Type B pancreatic cell (in vitro differentiated cells): ENCODE data around the gene PITPNB. TPM values are rescaled to one million over a fixed set of nuclear protein-coding genes. Genes with fewer than 3 reads are reported as not detected.

Experiments used
- DNase-seq: peaks from one replicate; pipeline ENCODE4 v3.0.0; 2021; ENCODE audit warnings: mixed read lengths; ENCODE audit not compliant: unreplicated experiment; ENCODE audit errors: extremely low spot score
- H3K27ac Mint-ChIP-seq: 2 replicates; pipeline ENCODE4 v1.8.0; 2021; ENCODE audit warnings: mild to moderate bottlenecking, mixed read lengths
- H3K27me3 Mint-ChIP-seq: 2 replicates; pipeline ENCODE4 v1.8.0; 2021; ENCODE audit warnings: mixed read lengths
- H3K36me3 Mint-ChIP-seq: 2 replicates; pipeline ENCODE4 v1.8.0; 2021; ENCODE audit warnings: mixed read lengths
- H3K4me1 Mint-ChIP-seq: one replicate; pipeline ENCODE4 v1.8.0; 2021; ENCODE audit warnings: mixed read lengths; ENCODE audit not compliant: unreplicated experiment
- H3K4me3 Mint-ChIP-seq: 2 replicates; pipeline ENCODE4 v1.8.0; 2021; ENCODE audit warnings: mild to moderate bottlenecking, mixed read lengths
- H3K9me3 Mint-ChIP-seq: 2 replicates; pipeline ENCODE4 v1.8.0; 2021; ENCODE audit warnings: mixed read lengths
- CTCF ChIP-seq: fragments of 200-600 bp; sonication (generic); conservative IDR thresholded peaks from 2 replicates; pipeline ENCODE4 v1.5.0; 2021; ENCODE audit warnings: antibody characterized with exemption, mild to moderate bottlenecking
- total RNA-seq: library from RNA; stranded (reverse); gene quantifications from 2 replicates; pipeline ENCODE4 v1.2.1, GENCODE V29; 2021; ENCODE audit warnings: low replicate concordance

PITPNB gene
- total RNA-seq, 1 donor from 2014 or later = 73.2 TPM

GRCh38 chr22:27845644-27846043 is 73.4 kb downstream of the PITPNB start:
- Mint-ChIP-seq H3K4me3 (peak overlapping the region; percentile 9), H3K9me3 (no peaks in the 10 kb centered on the region), H3K36me3 (peaks cover 18% of the 10 kb centered on the region), H3K27ac (peak overlapping the region; percentile 21), H3K4me1 (peaks cover 70% of the 10 kb centered on the region), H3K27me3 (no peaks in the 10 kb centered on the region)
- no peak for DNase-seq
- TF ChIP-seq CTCF = no peak

- peak overlapping the region; percentile 21 for H3K27ac Mint-ChIP-seq
Observed at GRCh38 chr22:27844656-27845591, 74.1 kb downstream of the PITPNB start.

GRCh38 chr22:27844256-27844655 is 74.8 kb downstream of the PITPNB start:
- no peak for DNase-seq
- H3K27ac Mint-ChIP-seq = no peak overlapping the region
- peaks cover 64% of the 10 kb centered on the region for H3K4me1 Mint-ChIP-seq
- no peak overlapping the region for H3K4me3 Mint-ChIP-seq
- no peaks in the 10 kb centered on the region for H3K27me3 Mint-ChIP-seq
- H3K9me3 Mint-ChIP-seq = no peaks in the 10 kb centered on the region
- no peak for TF ChIP-seq CTCF
- peaks cover 15% of the 10 kb centered on the region for H3K36me3 Mint-ChIP-seq

More at GRCh38 chr22:27844656-27845591, 74.1 kb downstream of the PITPNB start:
- DNase-seq = no peak
- no peaks in the 10 kb centered on the region for H3K9me3 Mint-ChIP-seq
- TF ChIP-seq CTCF = no peak
- H3K4me1 Mint-ChIP-seq = peaks cover 64% of the 10 kb centered on the region
- no peaks in the 10 kb centered on the region for H3K27me3 Mint-ChIP-seq
- peaks cover 18% of the 10 kb centered on the region for H3K36me3 Mint-ChIP-seq
- peak overlapping the region; percentile 9 for H3K4me3 Mint-ChIP-seq

GRCh38 chr22:27843441-27843840 is 75.6 kb downstream of the PITPNB start:
- DNase-seq = peak; percentile 62
- Mint-ChIP-seq H3K4me3 (no peak overlapping the region), H3K4me1 (peaks cover 62% of the 10 kb centered on the region), H3K36me3 (peaks cover 11% of the 10 kb centered on the region), H3K9me3 (no peaks in the 10 kb centered on the region), H3K27ac (no peak overlapping the region), H3K27me3 (no peaks in the 10 kb centered on the region)
- TF ChIP-seq CTCF = no peak

GRCh38 chr22:27842669-27843431 is 76.2 kb downstream of the PITPNB start:
- Mint-ChIP-seq H3K27me3 (no peaks in the 10 kb centered on the region), H3K4me3 (peak overlapping the region; percentile 14), H3K9me3 (peaks cover 1% of the 10 kb centered on the region), H3K36me3 (peaks cover 7% of the 10 kb centered on the region), H3K27ac (peak overlapping the region; percentile 18), H3K4me1 (peaks cover 56% of the 10 kb centered on the region)
- peak; percentile 43 for DNase-seq
- TF ChIP-seq CTCF = no peak
